Islet precursor cell (in vitro differentiated cells): Measurements from ENCODE around the gene MYL10.
"Not testable (repeated sequence)": the region's sequence is repeated elsewhere in the genome, so short reads cannot be mapped to it uniquely, and the experiment has no call there.

ENCODE experiments used
- DNase-seq: peaks from one replicate; pipeline ENCODE4 v3.0.0-alpha.2; 2018

MYL10 gene

DNA sequence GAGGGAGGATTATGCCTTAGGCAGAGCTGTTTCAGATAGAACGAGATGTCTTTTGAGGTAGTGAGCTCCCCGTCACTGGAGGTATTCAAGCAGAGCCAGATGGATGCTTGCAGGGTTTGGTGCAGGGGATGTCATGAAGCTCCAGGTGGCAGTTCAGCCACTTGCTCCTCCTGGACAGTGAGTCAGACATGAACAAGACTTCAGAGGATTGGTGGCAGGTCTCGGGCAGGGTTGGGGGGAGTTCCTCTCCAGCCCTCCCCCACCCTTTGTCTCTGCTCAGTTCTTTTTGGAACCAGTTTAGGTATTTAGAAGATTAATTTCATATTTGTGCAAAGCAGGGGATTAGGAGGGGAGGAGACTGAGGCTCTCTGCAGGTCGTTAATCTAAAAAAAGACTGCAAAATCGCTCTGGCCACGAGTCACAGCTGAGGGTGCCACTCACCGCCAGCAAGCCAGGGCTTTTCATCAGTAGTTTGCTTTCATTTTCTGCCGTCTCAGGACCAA is 21.5 kb upstream of the MYL10 start:
- DNase-seq: no peak

DNA sequence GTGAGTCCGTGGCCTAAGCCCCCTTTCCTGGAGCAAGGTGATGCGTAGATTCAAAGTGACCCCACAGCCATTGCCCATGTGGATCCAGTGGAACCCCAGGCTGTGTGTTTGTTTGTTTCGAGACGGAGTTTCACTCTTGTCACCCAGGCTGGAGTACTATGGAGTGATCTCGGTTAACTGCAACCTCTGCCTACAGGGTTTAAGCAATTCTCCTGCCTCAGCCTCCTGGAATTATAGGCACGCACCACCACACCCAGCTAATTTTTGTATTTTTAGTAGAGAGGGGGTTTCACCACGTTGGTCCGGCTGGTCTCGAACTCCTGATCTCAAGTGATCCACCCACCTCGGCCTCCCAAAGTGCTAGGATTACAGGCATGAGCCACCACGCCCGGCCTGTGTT is 18.8 kb upstream of the MYL10 start:
- not testable (repeated sequence) for DNase-seq

DNA sequence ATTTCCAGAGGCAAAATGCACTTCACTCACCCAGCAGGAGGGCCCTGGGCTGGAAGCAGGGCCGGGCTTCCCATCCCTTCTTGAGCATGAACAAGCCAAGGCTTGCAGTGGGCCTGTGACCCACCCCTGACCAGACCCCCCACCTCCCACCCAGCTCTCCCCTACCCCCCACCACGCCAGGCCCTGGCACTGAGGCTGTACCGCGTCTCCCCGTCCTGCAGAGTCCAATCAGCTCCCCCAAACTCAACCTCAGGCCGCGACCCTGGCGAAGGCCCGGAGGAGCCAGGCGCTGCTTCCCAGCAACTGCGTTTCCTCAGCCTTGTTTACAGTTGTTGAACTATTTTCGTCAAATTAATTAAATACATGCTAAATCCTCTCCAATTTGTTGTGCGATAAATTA is 16.9 kb upstream of the MYL10 start:
- no peak for DNase-seq

DNA sequence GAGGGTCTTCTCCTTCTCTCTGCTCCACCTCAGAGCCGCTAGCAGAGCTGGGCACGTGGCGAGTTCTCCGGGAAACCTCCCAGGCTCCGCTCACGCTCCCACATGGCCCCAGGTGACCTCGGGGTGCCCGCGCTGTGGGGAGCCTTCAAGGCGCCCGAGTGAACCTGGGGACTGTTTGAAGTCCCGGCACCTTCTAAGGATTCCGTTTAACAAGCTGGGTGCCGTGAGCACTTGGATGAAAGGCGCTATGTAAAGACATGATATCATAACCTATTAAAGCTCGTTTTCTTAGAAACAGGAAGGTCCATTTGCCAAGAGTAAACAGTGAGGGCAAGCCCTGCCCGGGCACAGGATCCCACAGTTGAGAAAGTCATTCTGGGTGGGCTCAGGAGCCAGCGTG is 15.8 kb upstream of the MYL10 start:
- no peak for DNase-seq

DNA sequence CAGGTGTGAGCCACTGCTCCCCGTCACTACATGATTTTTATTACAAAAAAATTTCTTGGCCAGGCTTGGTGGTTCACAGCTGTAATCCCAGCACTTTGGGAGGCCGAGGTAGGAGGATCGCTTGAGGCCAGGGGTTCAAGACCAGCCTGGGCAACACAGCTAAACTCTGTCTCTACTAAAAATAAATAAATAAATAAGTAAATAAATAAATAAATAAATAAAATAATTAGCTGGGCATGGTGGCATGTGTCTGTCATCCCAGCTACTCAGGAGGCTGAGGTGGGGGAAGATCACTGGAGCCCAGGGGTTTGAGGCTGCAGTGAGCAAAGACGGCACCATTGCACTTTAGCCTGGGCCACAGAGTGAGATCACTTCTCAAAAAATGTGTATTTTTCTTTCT is 10.0 kb upstream of the MYL10 start:
- DNase-seq: not testable (repeated sequence)

DNA sequence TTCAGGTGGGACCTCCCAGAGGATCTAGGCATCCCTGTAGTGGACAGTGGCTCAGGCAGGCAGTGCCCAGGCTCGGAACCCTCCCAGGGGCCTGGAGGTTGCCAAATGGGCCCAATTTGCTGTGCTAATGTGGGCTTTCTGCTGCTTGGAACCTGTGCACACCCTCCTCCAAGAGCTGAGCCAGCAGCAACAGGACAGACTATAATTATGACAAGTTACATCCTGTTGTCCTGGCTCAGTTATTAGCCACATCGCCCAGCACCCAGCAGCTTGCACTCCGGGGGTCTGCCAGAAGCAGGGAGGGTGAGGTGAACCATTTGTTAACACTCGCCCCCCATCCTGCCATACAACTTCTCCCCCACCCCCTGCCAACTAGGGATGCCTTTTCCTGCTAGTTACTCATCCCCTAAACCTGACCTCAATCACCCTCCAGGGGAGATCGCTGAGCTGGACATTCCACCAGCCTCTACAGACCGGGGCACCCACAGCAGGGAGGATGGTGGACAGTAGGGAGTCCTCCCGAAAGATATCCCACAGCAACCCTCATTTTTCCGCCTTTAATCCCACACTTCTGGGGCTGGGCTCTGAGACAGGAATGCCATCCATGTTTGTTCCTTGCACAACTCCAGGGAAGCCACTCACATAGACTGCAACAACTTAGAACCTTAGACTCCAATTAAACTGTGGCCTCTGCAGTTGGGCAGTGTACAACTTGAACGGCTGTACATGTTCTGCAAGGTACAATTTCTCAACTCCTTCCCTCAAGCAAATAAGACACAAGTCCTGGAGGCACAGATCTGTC is 7.9 kb upstream of the MYL10 start:
- DNase-seq: no peak

DNA sequence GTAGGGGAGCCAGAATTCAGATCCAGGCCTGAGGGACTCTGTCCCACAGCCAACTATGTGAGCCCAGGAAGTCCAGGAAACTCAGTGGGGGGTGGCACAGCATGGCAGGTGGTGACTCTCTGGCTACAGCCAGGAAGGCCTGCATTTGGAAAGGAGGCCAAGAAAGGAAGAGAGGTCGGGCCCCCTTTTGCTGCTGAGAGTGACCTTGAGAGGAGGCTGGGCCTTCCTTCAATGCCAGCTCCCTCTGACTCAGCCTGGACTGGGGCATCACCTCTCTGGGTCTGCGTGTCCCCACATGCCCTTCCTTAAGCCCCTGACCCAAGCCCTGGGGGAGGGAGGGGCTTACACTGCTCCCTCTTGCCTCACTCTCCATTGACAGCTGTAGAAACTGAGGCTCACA is 6.4 kb upstream of the MYL10 start:
- DNase-seq: no peak

DNA sequence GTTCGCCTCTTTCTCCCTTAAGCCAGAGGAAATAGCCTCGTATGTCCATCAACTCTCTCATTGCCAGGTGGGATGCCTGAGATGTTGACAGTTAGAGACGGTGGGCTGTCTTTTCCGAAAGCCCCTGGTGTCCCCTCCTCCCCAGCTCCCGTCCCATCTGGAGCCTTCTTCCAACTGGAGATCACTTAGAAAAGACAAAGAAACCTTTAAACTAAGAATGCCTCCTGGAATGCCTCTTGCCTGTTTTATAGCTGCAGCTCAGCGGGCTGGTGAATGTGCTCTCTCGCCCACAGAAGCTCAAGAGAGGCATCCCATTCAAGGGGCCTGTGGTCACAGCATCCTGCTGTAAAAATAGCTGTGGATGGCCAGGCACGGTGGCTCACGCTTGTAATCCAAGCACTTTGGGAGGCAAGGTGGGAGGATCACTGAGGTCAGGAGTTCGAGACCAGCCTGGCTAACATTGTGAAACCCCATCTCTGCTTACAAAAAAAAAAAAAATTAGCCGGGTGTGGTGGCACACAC is 5.2 kb upstream of the MYL10 start:
- DNase-seq: peak; percentile 94

DNA sequence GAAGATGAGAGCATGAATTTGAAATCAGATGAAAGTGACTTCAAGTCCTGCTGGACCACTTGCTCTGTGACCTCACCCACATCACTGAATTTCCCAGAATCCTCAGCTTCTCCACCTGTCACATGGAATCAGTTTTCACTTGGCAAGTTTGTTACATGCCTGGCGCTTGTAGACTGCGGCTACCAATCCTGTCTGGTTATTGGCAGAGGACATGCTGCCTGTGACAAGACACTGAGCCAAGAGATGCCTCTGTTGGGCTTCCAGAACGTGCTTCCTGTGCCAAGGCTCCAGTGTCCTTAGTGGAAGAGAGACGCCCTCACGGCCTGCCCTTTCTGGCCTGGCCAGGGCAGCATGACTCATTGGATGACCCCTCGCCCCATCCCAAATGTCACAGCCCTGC is 4.4 kb upstream of the MYL10 start:
- no peak for DNase-seq

DNA sequence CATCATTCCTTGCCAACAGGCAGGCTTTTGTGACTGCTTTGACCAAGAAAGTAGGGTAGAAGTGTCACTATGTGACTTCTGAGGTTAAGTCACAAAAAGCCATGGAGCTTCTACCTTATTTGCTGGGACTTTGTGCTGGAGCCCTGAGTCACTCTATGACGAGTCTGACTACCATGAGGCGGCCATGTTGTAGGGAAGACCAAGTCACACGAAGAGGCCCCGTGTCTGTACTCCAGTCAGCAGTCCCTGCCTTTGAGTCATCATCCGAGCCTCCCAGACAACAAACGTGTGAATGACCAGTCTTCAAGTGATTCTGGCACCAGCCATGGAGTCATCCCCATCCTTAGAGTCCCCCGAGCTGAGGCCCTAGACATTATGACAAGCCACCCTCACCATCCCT is 3.5 kb upstream of the MYL10 start:
- no peak for DNase-seq

DNA sequence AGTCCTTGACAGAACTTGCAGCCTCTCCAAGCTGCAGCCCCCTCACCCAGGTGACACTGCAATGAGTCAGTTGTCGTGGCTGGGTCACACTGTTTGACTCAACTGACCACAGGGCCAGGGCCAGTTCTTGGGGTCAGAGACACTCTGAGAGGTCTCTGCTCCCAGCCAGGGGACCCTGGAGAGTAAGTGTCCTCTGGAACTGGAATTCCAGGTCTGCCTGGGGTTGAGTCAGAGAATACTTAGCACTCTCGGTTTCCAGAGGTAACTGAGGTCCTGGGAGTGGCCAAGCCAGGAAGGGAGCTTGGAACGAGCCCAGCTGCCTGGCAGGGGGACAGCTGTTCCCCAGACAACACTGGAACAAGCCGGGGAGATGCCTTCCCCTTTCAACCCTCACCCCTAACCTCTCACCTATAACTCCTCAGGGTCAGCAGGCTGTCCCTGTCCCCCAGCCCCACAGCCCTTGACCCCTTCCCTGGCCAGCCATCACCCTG is 2.2 kb upstream of the MYL10 start:
- peak; percentile 86 for DNase-seq

DNA sequence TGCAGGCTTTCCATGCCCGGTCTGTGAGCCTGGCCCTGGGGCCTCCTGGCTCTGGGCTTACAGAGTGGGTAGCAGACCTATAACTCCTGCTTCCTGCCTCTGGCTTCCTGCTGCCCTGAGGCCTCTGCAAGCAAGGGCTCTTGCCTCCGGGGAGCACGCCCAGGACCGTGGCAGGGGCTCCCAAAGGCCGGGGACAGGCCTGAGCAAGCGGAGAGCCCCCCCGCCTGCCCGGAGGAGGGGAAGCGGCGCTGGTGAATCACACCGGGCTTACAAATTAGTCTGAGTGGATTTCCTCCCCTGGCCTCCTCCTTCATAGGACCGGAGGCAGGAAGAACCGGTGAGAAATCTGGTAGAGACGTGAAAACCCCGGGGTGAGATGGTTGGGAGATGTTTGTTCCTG is 1.5 kb upstream of the MYL10 start:
- peak; percentile 94 for DNase-seq

DNA sequence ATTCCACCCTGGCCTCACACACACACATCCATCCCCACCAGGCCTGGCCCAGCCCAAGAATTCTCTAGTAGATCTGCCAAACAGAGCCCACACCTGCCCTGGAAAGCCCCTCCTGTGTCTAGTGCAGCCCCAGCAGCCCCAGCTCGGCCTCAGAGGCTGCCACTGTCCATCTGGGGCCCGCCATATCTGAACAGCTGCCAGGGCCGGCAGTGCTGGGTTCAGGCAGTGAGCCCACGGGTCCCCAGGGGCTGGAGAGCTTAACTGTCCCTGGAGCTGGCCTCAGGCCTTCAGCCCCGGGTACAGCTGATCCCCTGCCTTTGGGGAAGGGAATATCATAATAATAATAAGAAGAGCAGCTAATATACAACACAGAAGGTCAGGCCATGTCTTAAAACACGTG is 574 bp downstream of the MYL10 start:
- peak; percentile 37 for DNase-seq

DNA sequence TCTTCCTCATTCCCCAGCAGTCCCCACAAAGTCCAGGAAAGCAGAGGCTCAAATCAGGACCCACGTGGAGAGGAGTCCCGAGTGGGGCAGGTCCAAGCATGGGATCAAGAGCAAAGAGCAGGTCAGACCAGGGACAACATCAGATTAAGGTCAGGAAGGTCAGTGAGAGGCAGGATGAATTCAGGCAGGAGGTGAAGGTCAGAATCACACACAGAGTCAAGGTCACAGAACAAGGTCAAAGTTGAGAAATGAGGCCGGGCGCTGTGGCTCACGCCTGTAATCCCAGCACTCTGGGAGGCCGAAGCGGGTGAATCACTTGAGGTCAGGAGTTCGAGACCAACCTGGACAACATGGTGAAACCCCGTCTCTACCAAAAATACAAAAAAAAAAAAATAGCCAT is 2.3 kb downstream of the MYL10 start:
- peak; percentile 45 for DNase-seq

DNA sequence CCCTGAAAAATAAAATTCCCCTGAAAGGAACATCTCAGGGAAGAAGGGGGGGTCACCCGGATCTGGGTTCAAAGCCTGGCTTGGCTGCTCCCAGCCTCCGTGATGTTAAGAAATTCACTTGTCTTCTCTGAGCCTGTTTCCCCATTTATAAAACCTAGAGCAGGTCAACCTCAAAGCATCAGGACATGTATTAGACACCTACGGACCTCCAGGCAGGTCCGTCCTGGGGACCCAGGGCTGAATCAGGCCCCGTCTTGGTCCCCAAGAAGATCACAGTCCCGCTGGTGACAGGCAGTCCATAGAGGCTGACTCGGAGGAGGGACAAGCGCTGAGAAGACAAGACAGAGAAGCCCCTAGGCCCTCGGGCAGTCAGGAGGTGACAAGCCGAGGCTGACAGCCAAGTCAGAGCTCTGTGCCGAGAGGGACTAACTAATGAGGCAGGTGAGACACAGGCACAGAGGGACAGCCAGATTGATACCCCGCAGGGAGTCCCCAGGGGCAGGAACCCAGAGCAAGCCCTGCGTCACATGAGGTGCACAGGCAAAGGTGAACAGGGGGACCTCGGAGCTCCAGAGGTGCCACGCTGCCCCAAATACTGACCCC is 2.9 kb downstream of the MYL10 start:
- peak; percentile 78 for DNase-seq

DNA sequence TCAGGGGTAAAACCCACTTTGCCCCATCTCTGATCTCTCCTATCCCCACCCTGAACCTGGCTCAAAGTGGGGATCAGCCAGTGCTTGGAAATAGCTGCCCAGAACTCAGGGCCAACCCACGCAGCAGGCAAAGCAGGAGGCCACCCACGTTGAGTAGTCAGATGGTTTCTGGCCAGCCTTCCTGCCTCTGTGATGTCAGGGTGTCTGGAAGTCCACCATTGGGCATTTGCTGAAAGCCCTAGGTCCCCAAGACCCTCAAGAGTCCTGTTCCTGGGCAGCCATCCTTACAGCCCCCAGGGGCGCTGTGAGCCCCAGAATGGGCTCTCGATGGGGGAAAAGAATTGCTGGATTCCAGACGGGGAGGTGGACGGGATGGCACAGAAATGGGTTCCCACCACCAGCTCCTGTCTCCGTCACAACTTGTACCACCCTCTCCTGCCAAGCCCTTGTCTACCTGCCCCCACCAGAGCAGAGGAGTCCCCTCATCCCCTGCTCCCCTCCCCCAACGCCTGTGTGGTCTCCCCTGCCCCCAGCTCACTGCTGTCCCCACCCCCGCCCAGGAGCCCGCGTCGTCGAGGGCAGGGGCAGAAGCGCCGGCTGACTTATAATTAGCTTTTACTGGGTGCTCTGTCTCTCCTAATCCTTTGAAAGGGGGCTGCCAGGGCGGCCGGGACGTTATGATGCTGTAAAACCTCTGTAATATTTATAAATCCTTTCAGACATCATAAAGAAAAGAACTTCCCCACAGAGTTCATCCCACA is 3.9 kb downstream of the MYL10 start:
- DNase-seq: peak; percentile 71

DNA sequence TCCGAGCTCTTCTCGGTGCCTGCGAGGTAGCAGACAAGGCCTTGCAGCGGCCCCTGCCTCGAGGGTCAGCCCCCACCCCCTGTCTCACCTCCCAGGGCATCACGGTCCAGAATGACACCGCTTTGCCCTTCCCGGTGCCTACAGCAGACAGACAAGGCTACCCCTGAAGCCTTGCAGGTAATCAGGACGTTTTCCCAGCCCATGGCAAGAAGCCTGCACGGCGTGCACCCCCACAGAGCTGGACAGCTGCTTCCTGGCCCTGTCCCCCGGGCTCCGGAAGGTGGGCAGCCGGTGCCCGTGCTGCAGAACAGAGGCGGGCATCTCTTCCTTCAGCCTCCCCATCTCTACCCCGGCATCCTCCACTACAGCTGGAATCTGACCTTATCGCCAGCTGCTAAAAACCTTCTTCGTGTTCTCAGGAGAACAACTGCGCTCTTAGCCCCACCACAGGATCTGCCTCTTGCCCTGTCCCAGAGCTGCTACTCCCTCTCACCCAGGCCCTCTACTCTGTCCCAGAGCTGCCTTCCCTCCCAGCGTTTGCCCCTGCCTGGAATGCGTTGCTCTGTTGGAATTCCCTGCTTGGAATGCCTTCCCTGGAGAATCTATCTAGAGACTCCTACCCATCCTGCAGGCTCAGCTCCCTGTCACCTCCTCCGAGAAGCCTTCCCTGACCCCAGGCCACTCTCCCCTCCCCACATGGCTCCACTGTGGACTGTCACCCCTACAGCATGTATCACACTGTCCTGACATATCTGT is 4.7 kb downstream of the MYL10 start:
- DNase-seq: peak; percentile 95

DNA sequence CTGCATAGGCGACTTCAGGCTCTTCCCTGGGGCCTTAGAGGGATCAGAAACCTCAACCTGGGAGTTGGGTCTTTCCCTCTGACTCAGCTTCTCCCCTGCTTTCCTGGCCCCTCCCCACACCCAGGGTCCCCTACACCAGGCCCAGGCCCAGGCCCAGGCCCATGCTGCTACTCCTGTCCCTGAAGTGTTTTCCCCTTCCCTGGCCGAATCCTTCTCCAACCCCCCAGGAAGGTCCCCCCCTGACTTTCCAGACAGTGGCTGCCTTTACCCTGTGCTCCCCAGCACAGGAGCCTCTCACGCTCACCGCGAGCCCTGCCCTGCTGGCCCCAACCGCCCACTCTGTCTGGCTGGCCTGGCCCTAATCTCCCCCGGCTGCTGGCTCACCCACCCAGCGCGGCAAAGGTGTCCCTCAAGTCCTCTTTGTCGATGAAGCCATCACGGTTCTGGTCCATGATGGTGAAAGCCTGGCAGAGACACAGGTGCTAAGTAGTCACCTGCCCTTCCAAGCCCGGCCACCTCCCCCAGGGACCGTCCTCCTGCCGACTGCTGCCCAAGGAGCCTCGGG is 6.4 kb downstream of the MYL10 start:
- DNase-seq: peak; percentile 56

DNA sequence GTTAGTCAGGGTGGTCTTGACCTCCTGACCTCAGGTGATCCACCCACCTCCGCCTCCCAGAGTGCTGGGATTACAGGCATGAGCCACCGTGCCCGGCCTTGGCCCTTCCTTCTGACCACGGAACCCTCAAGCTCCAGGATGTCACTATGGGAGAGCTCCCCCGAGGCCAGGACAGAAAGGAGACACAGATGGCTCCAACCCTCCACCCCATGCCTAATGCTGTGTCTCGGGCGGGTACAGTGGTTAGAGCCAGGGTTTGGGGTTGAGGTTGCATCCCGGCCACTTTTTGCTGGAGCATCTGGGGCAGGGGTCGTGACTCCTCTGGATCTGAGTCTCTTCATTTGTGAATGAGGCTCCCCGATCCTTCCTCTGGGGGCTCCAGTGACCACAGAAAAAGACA is 8.1 kb downstream of the MYL10 start:
- peak; percentile 39 for DNase-seq

DNA sequence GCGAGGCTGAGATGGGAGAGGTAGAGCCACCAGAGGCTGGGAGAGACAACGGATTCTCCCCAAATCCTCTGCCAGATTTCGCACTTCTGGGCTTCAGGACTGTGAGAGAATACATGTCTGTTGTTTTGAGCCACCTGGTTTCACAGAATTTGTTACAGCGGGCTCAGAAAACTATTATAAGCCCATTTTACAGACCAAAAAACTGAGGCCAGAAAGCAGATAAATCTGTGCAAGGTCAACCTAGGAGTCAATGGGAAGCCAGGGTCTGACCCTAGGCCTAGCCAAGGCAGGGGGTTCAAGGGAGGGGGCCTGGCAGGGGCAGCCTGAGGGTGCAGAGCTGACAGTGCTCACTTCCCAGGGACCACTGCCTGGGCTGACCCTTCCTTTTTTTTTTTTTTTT is 8.7 kb downstream of the MYL10 start:
- no peak for DNase-seq

DNA sequence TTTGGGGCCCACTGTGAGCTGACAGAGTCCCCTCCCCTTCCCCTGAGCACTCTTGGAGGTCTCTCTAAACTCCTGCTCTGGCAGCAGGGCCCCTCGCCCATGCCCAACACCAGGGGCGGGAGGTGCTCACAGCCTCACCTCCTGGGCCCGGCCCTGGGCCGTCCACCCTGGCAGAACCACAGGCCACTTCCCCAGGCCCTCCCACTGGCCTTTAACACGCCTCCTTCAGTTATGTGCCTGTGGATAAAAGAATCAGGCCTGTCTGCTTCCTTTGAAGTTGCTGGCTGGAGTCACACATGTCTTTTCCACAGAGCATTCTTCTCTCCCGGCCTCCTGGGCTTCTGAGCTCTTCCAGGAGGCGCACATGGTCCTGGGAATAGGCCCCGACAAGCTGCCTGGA is 10.2 kb downstream of the MYL10 start:
- DNase-seq: peak; percentile 86

DNA sequence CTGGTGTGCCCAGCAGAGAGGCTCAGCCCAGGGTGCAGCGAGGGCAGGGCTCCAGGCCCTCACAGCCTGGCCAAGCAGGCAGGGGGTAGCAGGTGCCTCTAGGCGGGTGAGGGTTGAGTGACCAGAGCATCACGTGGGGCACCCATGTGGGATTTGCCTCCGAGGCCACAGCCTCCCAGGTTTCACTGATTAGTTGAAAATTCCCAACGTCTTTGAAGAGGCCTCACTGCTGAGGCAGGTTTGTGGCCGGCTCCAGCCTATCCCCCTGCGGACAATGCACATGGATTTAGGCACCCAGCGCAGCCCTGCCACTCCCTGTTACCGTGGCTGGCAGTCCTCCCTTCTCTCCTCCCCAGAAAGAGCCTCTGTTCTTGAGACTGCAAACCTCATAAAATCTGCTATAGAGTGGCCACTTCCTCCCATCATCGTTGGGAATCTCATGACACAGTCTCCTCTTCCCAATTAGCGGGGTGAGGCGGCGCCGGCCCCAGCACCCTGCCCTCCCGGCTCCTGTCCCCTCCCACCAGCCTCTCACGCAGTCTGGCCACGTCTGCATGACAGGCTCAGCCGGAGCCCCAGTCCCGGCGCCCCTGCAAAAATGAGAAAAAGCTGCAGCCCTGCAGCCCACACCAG is 10.8 kb downstream of the MYL10 start:
- DNase-seq: peak; percentile 80
